CD4-positive, alpha-beta T cell treated with Interferon gamma for 1 hour (primary cell): ENCODE results near the gene SLC38A9.
"Not testable (repeated sequence)": the region's sequence is repeated elsewhere in the genome, so short reads cannot be mapped to it uniquely, and the experiment has no call there.

Experiments
- DNase-seq: peaks from one replicate; pipeline ENCODE4 v3.0.0-alpha.2; 2020

Gene SLC38A9

GRCh38 chr5:55608595-55609349 lies 103.4 kb downstream of the SLC38A9 start:
- DNase-seq: no peak

- not testable (repeated sequence) for DNase-seq
Measured at GRCh38 chr5:55607309-55607708, 104.8 kb downstream of the SLC38A9 start.

GRCh38 chr5:55604611-55605067 lies 107.5 kb downstream of the SLC38A9 start:
- no peak for DNase-seq

GRCh38 chr5:55603922-55604321 lies 108.2 kb downstream of the SLC38A9 start:
- no peak for DNase-seq

GRCh38 chr5:55601628-55602027 lies 110.5 kb downstream of the SLC38A9 start:
- DNase-seq: no peak

DNA sequence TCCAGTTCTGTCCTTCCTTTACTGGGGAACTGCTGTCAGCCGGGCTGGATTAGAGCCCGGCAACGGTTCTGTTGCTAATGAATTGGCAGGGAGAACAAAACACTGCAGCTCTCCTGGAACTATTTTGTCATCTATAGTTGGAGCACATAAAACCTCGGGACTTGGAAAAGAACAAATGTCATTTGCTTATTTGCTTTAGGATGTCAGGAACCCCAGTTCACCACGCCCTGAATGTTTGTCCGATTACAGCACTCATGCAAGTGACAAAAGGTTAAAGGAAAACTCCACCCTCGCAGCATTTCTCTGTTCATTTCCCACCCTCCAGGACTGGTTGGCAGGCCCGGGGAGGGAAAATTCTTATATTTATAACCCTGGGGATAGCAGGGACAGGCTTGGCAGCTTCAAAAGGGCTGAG lies 110.9 kb downstream of the SLC38A9 start:
- DNase-seq: no peak

DNA sequence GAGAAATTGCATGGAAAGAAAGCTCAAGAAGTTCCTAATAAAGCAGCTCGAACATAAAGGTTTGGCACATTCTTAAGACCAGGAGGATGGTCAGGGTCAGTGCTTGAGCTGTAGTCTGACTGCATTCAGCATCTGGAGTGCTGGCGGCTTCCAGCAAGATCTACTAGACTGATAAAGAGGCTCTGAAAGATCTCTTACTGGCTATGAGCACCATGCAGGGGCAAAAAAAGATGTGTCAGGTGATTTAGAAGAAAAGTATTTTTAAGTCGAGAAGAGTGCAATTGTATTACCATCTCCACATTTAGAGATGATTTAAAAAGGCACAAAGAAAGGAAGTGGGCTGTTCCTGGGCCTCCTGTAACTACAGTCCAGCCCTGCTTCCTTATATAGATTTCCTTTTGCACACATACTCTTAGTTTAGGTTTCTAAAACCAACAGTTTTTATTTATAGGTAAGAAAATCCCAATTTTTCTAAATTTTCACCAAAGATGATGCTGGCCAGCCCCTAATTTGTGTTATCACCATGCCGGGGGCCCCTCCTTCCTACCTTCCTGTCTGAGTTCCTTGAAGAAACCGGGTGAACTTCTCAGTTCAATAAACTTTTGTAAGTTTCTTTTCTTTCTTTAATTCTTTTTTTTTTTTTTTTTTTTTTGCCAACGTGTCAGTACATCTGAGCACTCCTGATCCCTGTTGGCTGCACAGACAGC lies 111.5 kb downstream of the SLC38A9 start:
- DNase-seq: no peak

DNA sequence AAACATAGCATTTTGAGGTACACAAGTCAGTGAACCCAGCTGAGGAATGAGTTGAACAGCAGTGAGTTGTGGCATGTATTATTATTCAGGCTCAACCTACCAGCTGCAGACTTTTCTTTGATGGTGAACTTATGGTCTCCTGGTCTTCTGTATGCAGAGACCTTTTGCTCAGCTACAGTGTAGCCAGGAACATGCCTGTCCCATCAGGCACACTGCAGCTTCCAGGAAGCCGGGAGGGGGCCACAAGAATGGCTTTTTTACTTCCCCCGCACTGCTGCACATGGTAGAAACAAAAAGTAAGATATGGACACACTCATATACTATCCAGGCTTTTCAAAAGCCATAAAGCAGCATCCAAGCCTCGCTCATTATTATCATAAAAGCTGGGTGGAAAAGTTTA lies 112.0 kb downstream of the SLC38A9 start:
- no peak for DNase-seq

DNA sequence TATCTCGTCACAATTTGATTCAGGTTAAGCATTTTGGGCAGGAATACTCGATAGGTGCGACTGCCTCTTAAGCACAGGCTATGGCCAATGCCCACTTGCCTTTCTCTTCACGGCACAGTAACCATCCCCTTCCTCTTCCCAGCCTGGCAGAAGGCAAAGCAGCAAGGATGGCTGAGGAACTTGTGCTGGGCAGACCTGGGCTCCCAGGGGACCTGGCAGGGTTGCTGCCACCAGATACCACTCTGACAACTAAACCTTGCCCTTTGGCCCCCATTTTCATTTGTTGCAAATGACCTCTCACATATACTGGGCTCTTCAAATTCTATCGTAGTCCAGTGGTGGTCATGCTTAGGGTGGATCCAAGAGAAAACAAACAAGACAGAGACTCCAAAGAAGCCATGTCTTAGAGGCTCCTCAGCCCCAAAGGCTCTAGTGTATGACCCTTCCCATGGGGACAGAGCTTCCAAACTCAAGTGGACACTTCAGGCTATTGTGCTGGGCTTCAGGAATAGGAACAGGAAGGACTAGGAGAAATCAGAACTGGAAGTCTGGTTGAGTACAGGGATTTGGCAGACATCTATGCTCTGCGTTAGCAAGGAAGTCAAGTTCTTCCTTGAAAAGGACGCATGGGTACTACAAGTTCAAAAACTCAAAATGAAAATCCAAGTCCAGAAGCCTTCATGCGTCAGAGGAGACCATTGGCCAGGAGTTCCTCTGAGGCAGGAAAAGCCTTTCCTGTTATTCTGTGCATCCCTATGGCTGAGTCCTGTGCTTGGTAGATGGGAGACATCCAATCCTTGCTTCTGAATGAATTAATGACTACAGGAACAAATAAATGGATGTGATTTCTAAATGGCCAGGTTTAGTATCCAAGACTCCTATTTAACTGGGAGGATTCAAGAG lies 112.7 kb downstream of the SLC38A9 start:
- no peak for DNase-seq

DNA sequence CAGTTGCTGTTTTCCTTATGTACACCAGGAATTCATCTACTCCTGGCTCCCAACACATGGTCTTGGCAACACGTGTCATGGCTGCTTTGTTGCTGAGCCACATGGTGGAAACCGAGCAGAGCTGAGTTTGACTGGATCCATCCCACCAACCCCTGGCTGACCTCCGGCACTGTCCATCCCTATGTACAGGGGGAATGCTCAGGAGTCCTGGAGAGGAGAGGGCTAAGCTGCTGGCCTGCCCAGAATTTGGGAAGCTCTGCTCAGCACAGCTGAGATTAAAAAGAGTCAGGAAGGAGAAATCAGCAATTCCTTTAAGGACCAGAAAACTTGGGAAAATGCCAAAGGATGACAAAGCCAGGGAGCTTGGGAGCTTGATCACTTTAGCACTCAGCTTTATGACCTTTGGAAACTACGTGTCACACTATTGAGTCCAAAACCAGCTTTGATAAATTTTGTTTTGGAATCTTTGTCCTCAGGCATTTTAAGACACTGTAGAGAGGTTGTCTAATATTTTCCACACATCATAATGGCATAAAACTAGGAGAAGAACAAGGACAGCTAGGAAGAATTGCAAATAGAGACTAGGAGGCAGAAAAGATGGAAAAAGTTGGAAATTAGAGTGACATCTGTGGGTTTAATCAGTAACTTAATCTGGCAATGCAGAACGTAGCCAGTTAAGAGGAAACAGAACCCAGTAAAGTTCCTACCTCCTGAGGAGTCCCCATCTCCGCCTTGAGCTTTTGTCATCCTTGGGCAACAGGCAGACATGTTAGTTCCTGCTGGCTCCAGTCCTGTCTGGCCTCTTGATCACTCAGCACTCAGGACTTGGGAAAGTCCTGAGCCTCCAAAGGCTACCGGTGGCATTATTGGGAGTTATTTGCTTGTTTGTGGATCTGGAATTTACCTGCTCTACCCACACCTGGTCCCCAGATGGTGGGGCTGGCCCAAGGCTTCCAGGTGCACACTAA lies 114.8 kb downstream of the SLC38A9 start:
- no peak for DNase-seq

GRCh38 chr5:55594671-55595070 lies 117.5 kb downstream of the SLC38A9 start:
- no peak for DNase-seq

DNA sequence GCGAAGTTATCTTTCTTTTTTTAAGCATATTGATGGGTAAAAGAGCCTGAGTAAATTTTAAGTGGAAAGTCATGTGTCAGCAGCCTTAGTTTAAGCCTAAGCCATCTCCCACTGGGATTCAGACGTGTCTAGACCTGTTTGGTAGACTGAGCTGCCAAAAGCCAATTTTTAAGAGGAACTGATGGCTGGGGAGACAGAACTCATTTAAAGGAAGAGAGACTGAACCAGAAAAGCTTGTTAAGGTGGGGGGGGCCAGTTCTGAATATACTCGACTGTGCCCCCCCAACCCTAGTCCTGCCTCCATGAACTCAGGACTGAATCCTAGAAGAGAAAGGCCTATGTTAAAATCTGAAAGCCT lies 119.0 kb downstream of the SLC38A9 start:
- no peak for DNase-seq

DNA sequence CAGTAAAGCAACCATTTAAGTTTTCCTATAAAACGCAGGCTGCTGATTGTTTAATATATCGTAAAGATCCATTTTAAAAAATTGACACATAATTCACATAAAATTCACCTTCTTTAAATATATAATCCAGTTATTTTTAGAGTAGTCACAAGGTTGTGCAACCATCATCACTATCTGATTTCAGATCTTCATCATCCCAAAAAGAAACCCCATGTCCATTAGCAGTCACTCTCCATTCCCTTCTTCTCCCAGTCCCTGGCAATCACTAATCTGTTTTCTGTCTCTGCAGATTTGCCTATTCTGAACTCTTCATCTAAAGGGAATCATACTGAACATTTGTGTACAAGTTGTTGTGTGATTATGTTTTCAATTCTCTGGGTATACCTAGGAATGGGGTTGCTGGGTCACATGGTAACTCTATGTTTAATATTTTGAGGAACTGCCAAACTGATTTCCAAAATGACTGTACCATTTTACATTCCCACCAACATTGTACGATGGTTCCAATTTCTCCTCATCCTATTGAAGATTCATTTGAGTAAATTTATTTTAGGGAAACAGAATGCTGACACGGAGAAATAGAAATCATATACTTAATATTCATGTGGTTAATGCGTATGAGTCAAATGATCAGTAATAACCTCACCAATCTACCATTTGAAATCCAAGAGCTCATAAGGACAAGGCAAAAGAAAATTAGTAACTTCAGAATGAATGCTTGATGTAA lies 119.6 kb downstream of the SLC38A9 start:
- no peak for DNase-seq

DNA sequence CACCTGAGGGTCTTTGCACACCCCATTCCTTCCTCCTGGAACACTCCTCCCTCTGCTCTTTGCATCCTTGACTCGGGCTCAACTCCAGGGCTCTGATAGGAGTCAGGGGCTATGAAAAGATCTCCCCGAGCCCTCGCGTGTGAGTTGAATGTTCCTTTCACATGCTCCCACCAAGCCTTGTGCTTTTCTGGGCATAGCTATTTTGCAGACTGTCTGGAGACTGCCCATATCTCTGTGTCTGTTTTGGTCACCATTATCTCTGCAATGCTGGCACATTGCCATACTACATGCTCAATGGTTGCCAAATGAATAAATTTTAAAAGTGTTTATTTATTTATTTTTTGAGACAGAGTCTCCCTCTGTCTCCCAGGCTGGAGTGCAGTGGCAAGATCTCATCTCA lies 120.4 kb downstream of the SLC38A9 start:
- DNase-seq: no peak

DNA sequence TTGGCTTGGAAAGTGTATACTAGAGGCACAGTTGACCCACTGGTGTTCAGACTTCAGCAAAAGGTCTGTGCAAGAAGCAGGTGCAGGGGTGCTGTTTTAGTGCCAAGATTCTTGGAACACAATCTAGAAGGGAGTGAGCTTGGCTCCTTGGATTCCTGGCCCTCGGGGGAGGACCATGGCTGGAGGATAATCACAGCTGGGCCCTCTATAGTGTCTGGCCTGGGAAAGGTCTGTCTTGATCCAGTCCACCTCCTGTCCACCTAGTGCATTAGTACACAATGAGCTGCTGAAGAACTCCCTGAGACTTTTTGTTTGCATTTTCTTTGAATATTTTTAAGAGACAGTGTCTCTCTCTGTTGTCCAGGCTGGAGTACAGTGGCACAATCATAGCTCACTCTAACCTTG lies 126.9 kb downstream of the SLC38A9 start:
- no peak for DNase-seq

DNA sequence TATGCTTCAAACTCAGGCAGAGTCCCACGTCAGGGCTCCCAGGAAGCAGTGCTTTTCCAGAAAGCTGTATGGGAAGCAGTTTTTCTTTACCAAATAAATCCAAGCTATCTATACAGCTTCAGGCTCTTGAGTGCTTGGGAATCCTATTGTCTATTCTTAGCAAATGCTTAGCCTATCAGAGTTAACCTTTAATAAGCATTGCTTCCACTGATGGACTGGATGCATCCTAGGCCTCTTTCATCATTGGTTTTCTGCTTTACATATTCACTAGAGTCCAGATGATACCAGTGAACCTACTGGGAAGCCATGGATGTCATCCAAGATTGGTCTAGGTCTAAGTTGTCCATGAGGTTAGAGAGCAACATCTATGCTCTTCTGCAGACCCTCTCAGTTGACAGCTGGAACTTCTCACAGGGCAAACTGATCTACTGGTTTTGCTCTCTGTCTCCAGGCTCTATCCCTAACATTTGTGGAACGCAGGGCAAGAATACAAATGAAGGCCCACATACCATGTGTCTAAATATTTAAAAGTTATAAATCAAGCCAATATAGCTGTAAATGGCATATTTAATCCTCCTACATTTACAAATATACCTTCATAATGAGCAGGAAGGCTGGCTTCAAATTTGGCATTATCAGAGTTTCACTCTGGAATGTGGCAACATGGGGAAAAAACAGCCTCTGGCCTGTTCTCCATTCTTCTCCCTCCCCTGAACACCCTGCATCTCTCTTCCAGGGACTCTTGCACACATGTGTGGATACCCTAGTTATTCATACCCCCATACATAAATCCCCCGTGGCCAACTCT lies 127.5 kb downstream of the SLC38A9 start:
- DNase-seq: no peak

DNA sequence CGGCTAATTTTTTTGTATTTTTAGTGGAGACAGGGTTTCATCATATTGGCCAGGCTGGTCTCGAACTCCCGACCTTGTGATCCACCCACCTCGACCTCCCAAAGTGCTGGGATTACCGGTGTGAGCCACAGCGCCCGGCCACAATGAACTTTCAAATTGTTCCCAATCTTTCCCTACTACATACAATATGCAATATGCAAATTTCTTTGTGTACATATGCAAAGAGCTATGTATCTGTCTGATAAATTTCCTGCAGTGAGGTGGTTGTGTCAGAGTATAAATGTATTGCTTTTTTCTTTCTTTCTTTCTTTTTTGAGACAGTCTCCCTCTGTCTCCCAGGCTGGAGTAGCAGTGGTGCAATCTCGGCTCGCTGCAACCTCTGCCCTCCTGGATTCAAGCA lies 128.5 kb downstream of the SLC38A9 start:
- no peak for DNase-seq

DNA sequence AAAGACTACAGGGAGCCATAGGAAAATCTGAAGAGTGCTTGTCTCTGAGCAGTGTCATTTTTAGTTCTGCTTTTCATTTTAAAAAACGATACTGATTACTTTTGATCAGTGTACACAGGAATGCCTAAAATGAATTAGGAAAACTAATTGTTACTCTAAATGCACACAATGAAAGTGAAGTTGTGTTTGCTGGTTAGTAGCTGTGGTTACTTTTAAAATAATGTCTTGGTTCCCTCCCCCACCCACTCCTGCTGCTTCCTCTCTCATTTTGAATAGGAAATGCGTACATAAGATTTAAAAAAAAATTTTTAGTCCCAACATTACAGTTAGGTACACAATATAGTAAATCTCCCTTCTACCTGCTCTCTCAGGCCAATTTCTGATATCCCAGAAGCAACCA lies 129.9 kb downstream of the SLC38A9 start:
- DNase-seq: no peak

DNA sequence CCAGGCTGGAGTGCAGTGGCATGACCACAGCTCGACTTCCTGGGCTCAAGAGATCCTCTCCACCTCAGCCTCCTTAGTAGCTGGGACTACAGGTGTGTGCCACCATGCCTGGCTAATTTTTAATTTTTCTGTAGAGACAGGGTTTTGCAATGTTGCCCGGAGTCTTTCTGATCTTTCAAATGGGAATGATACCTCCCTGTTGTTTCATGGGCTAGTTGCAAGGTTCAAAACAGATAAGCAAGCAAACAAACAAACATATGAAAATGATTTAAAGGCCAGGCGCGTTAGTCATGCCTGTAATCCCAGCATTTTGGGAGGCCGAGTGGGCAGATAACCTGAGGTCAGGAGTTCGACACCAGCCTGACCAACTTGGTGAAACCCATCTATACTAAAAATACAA lies 132.1 kb downstream of the SLC38A9 start:
- no peak for DNase-seq

GRCh38 chr5:55578771-55579170 lies 133.4 kb downstream of the SLC38A9 start:
- no peak for DNase-seq
